Fibroblast of pulmonary artery (primary cell): ENCODE results near the gene PPP2R2C.

Source experiments
- DNase-seq: peaks from one replicate; pipeline ENCODE4 v3.0.0-alpha.2; 2010; ENCODE audit warnings: low read depth
- H3K4me3 ChIP-seq: replicated peaks from 2 replicates; pipeline ENCODE4 v1.5.1; 2011; ENCODE audit warnings: low read depth, mild to moderate bottlenecking, control low read depth, low read length, moderate library complexity
- CTCF ChIP-seq: IDR thresholded peaks from 2 replicates; pipeline ENCODE4 v1.5.1; 2011; ENCODE audit warnings: mild to moderate bottlenecking, control low read depth, low read length, inconsistent platforms; ENCODE audit errors: missing control alignments

Gene PPP2R2C

GRCh38 chr4:6300359-6300758 is 172.1 kb downstream of the PPP2R2C start:
- no peak for TF ChIP-seq CTCF
- DNase-seq: no peak

GRCh38 chr4:6299875-6300274 is 172.5 kb downstream of the PPP2R2C start:
- TF ChIP-seq CTCF: no peak
- no peak overlapping the region for H3K4me3 ChIP-seq
- DNase-seq: no peak

More at GRCh38 chr4:6300359-6300758, 172.1 kb downstream of the PPP2R2C start:
- no peak overlapping the region for H3K4me3 ChIP-seq

- no peak overlapping the region for H3K4me3 ChIP-seq
- no peak for DNase-seq
- no peak for TF ChIP-seq CTCF
Observed at GRCh38 chr4:6298852-6299251, 173.6 kb downstream of the PPP2R2C start.

- no peak for DNase-seq
- no peak overlapping the region for H3K4me3 ChIP-seq
- TF ChIP-seq CTCF: no peak
Observed at GRCh38 chr4:6298035-6298434, 174.4 kb downstream of the PPP2R2C start.

DNA sequence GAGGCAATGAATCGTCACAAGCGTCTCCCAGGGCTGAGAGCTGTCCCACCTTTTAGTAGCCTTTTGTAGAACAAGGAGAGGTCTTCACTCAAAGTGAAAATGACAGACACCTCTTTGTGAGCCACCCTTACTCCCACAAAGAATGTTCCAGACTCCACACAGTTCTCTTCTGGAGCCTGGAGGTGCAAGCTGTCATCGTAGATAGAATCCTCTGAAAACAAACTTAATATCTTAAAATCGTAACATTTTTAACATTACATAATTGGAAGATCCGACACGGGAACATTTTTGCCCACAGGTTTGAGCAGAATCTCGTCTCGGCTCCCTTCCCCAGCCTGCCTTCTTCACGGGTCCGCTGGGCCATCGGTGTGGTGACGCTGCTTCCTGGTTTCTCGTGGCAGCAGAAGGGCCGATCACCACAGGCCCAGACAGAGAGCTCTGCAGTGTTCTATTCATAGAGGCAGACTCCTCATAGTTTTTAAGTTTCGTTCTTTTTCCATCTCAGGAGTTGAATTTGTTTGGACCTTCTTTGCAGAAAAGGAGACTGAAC is 175.1 kb downstream of the PPP2R2C start:
- DNase-seq: no peak
- TF ChIP-seq CTCF: no peak
- H3K4me3 ChIP-seq: no peak overlapping the region

DNA sequence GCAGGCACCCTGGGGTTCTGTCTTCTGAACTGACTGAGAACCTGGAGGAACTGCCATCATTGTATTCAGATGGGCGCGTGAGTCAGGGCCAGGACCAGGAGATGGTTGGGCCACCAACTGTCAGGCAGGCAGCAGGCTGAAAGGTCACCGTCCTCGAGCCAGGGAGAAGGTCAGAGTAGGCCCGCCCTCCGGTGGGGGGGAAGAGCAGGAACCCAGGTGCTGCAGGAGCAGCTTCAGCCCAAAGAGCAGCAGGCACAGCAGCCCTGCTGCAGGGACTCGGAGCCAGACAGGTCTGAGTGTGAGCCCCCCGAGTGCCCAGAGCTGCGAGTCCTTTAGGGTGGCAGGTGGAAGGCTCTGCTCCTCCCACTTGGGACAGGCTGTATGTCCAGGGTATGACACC is 176.4 kb downstream of the PPP2R2C start:
- H3K4me3 ChIP-seq: no peak overlapping the region
- no peak for DNase-seq
- TF ChIP-seq CTCF: no peak

- no peak for TF ChIP-seq CTCF
- DNase-seq: no peak
- H3K4me3 ChIP-seq: no peak overlapping the region
Observed at GRCh38 chr4:6295495-6295894, 176.9 kb downstream of the PPP2R2C start.
